NCI-H2081 (cell line): Measurements from ENCODE around the gene LCE6A.

ENCODE experiments used
- DNase-seq, 2 experiments: peaks; one replicate each; lab custom pipeline; 2025; lab: John Stamatoyannopoulos, UW

Gene LCE6A

GRCh38 chr1:152876827-152877226, 34.2 kb downstream of the LCE6A start:
- no peak for DNase-seq

GRCh38 chr1:152878042-152878441, 35.4 kb downstream of the LCE6A start, which contains the start of gene SMCP:
TSS of gene SMCP (plus strand) at chr1:152878322. CDS start at chr1:152884423, 6,101 bp downstream.
- no peak for DNase-seq

GRCh38 chr1:152879559-152880198, 37.0 kb downstream of the LCE6A start:
- no peak for DNase-seq

GRCh38 chr1:152880316-152880715, 37.7 kb downstream of the LCE6A start:
- DNase-seq = no peak

GRCh38 chr1:152880907-152881306, 38.3 kb downstream of the LCE6A start:
- no peak for DNase-seq

GRCh38 chr1:152884085-152884484, 41.4 kb downstream of the LCE6A start:
- DNase-seq = no peak

- DNase-seq = no peak
Measured at GRCh38 chr1:152884506-152884905, 41.9 kb downstream of the LCE6A start.

- no peak for DNase-seq
Measured at GRCh38 chr1:152884966-152885624, 42.4 kb downstream of the LCE6A start.

GRCh38 chr1:152886085-152886484, 43.4 kb downstream of the LCE6A start:
- no peak for DNase-seq

GRCh38 chr1:152886758-152887409, 44.2 kb downstream of the LCE6A start:
- no peak for DNase-seq

- no peak for DNase-seq
Measured at GRCh38 chr1:152888126-152888525, 45.5 kb downstream of the LCE6A start.
